HepG2 (cell line): ENCODE results near the gene ZNF415. TPM values are rescaled to one million over a fixed set of nuclear protein-coding genes. Genes with fewer than 3 reads are reported as not detected.

Source experiments
- ATAC-seq: fragments of 200-7000 bp; cut with Tn5 transposase; 3 replicates; pipeline ENCODE4 v1.9.1; 2020; ENCODE audit warnings: mild to moderate bottlenecking, moderate library complexity
- BruUV-seq: library from RNA; stranded (reverse); fragments of 400-500 nt; replicated peaks from 2 replicates; lab custom pipeline; 2021; lab: Mats Ljungman, UMichigan
- CTCF ChIA-PET: fragments of 300-600 bp; formaldehyde crosslinking; extraction: SDS; loops from one replicate; lab custom pipeline; 2021; ENCODE audit warnings: low total read pairs, inconsistent platforms, low intra/inter-chr PET ratio; lab: Yijun Ruan, JAX
- POLR2A ChIA-PET: fragments of 350-600 bp; sonication (Branson Sonifier 250); formaldehyde crosslinking; loops from one replicate; lab custom pipeline; 2020; ENCODE audit warnings: antibody characterized with exemption, inconsistent platforms; lab: Yijun Ruan, JAX
- DNase-seq: peaks from one replicate; pipeline ENCODE4 v3.0.0-alpha.2; 2015; ENCODE audit warnings: low spot score
- FAIRE-seq: peaks from 3 replicates; lab custom pipeline; 2011; peaks lifted over from hg19 to GRCh38; lab: Jason Lieb, UNC
- H2AFZ ChIP-seq: one replicate; pipeline ENCODE4 v1.6.1; 2011; ENCODE audit warnings: low read length, inconsistent platforms
- H3K27ac ChIP-seq: fragments of 300-600 bp; 3 replicates; pipeline ENCODE4 v1.8.0; 2011; ENCODE audit warnings: mixed run types, mild to moderate bottlenecking, mixed read lengths, low read length, inconsistent platforms; ENCODE audit not compliant: insufficient read depth; ENCODE audit errors: extremely low read length
- H3K27me3 ChIP-seq, 2 experiments: fragments of 200-600 bp in 1 of 2; 2 replicates in 1 of 2; 3 replicates in 1 of 2; pipeline versions ENCODE4 v1.6.0 to v1.8.0; 2011; ENCODE audit warnings: low read length in 2 of 2, mild to moderate bottlenecking in 2 of 2, moderate library complexity in 2 of 2, inconsistent platforms in 1 of 2; ENCODE audit not compliant: insufficient read depth in 2 of 2, control insufficient read depth in 1 of 2
- H3K36me3 ChIP-seq, 2 experiments: fragments of 200-600 bp in 1 of 2; replicated peaks in 1 of 2; 2 replicates in 1 of 2; 3 replicates in 1 of 2; pipeline versions ENCODE4 v1.5.1 to v1.8.0; 2011; ENCODE audit warnings: low read length in 2 of 2, inconsistent platforms in 1 of 2; ENCODE audit not compliant: insufficient read depth in 2 of 2, control insufficient read depth in 1 of 2
- H3K4me1 ChIP-seq: 2 replicates; pipeline ENCODE4 v1.5.1; 2012; ENCODE audit warnings: low read length, inconsistent platforms; ENCODE audit not compliant: insufficient read depth
- H3K4me2 ChIP-seq: 2 replicates; pipeline ENCODE4 v1.6.0; 2011; ENCODE audit warnings: low read depth, low read length, inconsistent platforms
- H3K4me3 ChIP-seq, 3 experiments: fragments of 200-600 bp in 1 of 3; sonication (generic), shearing (Covaris generic) in 1 of 3; replicated peaks in 1 of 3; 2 replicates each; pipeline ENCODE4 v1.5.1; 2011 to 2016; ENCODE audit warnings: low read length in 3 of 3, inconsistent platforms in 2 of 3, low read depth in 2 of 3, mild to moderate bottlenecking in 2 of 3, control low read depth in 1 of 3, mixed read lengths in 1 of 3; ENCODE audit not compliant: insufficient read depth in 1 of 3
- H3K79me2 ChIP-seq: one replicate; pipeline ENCODE4 v1.6.1; 2011; ENCODE audit warnings: low read length, inconsistent platforms; ENCODE audit not compliant: insufficient read depth
- H3K9ac ChIP-seq: 2 replicates; pipeline ENCODE4 v1.6.0; 2011; ENCODE audit warnings: mild to moderate bottlenecking, low read depth, low read length, inconsistent platforms; ENCODE audit not compliant: insufficient read depth
- H3K9me3 ChIP-seq: 2 replicates; pipeline ENCODE4 v1.5.1; 2012; ENCODE audit warnings: mild to moderate bottlenecking, low read length
- H4K20me1 ChIP-seq: 2 replicates; pipeline ENCODE4 v1.6.0; 2011; ENCODE audit warnings: inconsistent platforms, mild to moderate bottlenecking, low read length, moderate library complexity; ENCODE audit not compliant: insufficient read depth
- E2F2 ChIP-seq: sonication (generic); formaldehyde crosslinking; IDR thresholded peaks from 2 replicates; pipeline ENCODE4 v1.4.0; 2020; ENCODE audit warnings: missing genetic modification reagents, borderline replicate concordance
- KDM2A ChIP-seq: sonication (generic); formaldehyde crosslinking; IDR thresholded peaks from 2 replicates; pipeline ENCODE4 v1.4.0; 2020; ENCODE audit warnings: low read depth, missing genetic modification reagents, borderline replicate concordance
- NR2F1 ChIP-seq, 2 experiments: fragments of 450-650 bp in 1 of 2; formaldehyde crosslinking in 1 of 2; IDR thresholded peaks; 2 replicates each; pipeline versions ENCODE4 v1.5.0 to v1.6.1; 2016 to 2020; ENCODE audit warnings: mild to moderate bottlenecking in 1 of 2, missing compliant biosample characterization in 1 of 2, missing genetic modification reagents in 1 of 2, moderate library complexity in 1 of 2
- WGBS: methylation state at CpG from one replicate; pipeline ENCODE4 v1.1.6; 2017; ENCODE audit warnings: low lambda C conversion rate; 5-methylcytosine and 5-hydroxymethylcytosine counted together
- in situ Hi-C: cut with HindIII; loops from 2 replicates; pipeline ENCODE4 v1.10.0; 2017; ENCODE audit warnings: low pct_unique_long_range_greater_than_20kb; ENCODE audit not compliant: extremely low pct_ligation_motif_present
- intact Hi-C: fragments of 100-400 bp; cut with micrococcal nuclease; formaldehyde crosslinking; loops from one replicate; pipeline ENCODE4 v1.10.0; 2022; ENCODE audit not compliant: unreplicated experiment
- polyA plus RNA-seq, 8 experiments: library from polyadenylated mRNA; depleted of rRNA in 3 of 8; stranded (reverse) in 7 of 8; unstranded in 1 of 8; fragments of >200 nt; fragmentation: Illumina TruSeq in 4 of 8; extraction: Trizol in 4 of 8; gene quantifications; 2 replicates each; pipeline versions ENCODE4 v1.2.1 to v1.2.3, GENCODE V29; 2011 to 2016; ENCODE audit warnings: low read depth in 4 of 8, missing spikeins in 1 of 8, mixed read lengths in 1 of 8; ENCODE audit not compliant: insufficient read depth in 1 of 8
- total RNA-seq, 5 experiments: library from RNA; depleted of rRNA; stranded (reverse); fragments of >200 nt; fragmentation: Illumina TruSeq; extraction: Trizol; gene quantifications; 2 replicates each; pipeline ENCODE4 v1.2.3, GENCODE V29; 2016; ENCODE audit warnings: low read depth in 1 of 5

The ZNF415 gene
- total and polyA plus RNA-seq, 2 of the 13 experiments (the other 11 are each of a cell fraction or from before 2014, with no cell fraction given), result 0.15 to 0.17 TPM

DNA sequence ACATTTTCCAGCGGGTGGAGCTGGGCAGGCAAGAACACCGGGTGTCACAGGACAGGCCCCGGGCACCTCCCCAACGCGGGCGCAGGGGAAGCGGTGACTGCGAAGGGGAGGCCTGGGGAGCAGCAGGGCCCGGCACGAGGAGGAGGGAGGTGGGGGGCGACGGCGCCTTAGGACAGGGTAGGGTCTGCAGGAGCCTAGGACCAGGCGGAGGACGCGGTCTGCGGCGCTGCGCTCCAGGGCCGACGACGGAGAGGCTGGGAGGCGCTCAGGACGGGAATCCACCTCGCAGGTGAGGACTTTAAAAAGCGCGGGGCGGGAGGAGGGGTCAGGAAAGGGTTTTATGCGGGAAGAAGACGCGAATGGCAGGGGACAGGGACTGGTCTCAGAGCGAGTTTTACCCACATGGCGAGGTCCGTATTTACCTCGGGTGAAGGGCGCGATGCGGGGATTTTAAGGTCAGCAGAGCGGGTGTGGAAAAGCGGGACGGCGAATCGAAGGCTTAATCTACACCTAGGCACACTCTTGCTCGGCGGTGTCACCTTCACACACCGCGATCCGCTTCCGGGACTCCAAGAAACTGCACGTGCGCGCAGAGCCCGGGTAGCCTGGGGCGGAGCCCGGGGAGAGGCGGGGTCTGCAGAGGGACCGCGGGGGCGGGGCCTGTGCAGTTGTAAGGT lies 74.7 kb downstream of the ZNF415 start:
- H3K9ac ChIP-seq, result no peak overlapping the region
- TF ChIP-seq KDM2A (CRISPR knock-in tag) (no peak), E2F2 (no peak), NR2F1 (CRISPR knock-in tag; IDR thresholded peaks at IDR 0.05) (no peak)
- TF ChIP-seq, all 625 proteins: peak for 0

More for the DNA sequence above, 74.7 kb downstream of the ZNF415 start:
- Histone ChIP-seq H3K9me3 (peaks cover 73% of the 10 kb centered on the region), H3K4me1 (no peaks in the 10 kb centered on the region), H3K27ac (no peak overlapping the region), H2AFZ (no peak overlapping the region), H3K4me2 (no peak overlapping the region), H3K27me3 (no peaks in the 10 kb centered on the region), H4K20me1 (no peaks in the 10 kb centered on the region), H3K4me3 (no peak overlapping the region), H3K79me2 (no peaks in the 10 kb centered on the region), H3K36me3 (no peaks in the 10 kb centered on the region)
- CTCF ChIA-PET, result no interaction called here
- POLR2A ChIA-PET, result no interaction called here
- 80% methylated on average over 59 of the region's 59 CpGs for WGBS
- intact Hi-C loops (no loop called here), in situ Hi-C loops (no loop called here)
- no TSS peak for BruUV-seq
- ATAC-seq (no peak), DNase-seq (no peak), FAIRE-seq (no peak)

Other genes with a start within 250 kb of the ZNF415 start
- 0.49 and 1.3 TPM in 2 replicates for gene ZNF320, start 235.3 kb downstream of the ZNF415 start, total RNA-seq (2016; rRNA removed; fragmentation: Illumina TruSeq; extraction: Trizol)
- gene ZNF320, start 235.3 kb downstream of the ZNF415 start, polyA plus RNA-seq (2011; rRNA removed), result 0.05 TPM in 1 of 2 replicates, not detected in the other
- 7.6 and 10.4 TPM in 2 replicates for gene ZNF888, start 209.5 kb downstream of the ZNF415 start, total RNA-seq (2016; rRNA removed; fragmentation: Illumina TruSeq; extraction: Trizol)
- 1.7 TPM in 2 replicates for gene ZNF888, start 209.5 kb downstream of the ZNF415 start, polyA plus RNA-seq (2011; rRNA removed)
- gene ZNF816, start 170.0 kb downstream of the ZNF415 start, total RNA-seq (2016; rRNA removed; fragmentation: Illumina TruSeq; extraction: Trizol), result 14.1 and 23.1 TPM in 2 replicates
- 5.2 and 6.5 TPM in 2 replicates for gene ZNF816, start 170.0 kb downstream of the ZNF415 start, polyA plus RNA-seq (2011; rRNA removed)
- not detected in 2 replicates for gene ERVV-1, start 119.0 kb downstream of the ZNF415 start, total RNA-seq (2016; rRNA removed; fragmentation: Illumina TruSeq; extraction: Trizol)
- gene ERVV-1, start 119.0 kb downstream of the ZNF415 start, polyA plus RNA-seq (2011; rRNA removed), result not detected in 2 replicates
- gene ERVV-2, start 88.2 kb downstream of the ZNF415 start, total RNA-seq (2016; rRNA removed; fragmentation: Illumina TruSeq; extraction: Trizol), result not detected in 2 replicates
- 0.03 TPM in 1 of 2 replicates, not detected in the other for gene ERVV-2, start 88.2 kb downstream of the ZNF415 start, polyA plus RNA-seq (2011; rRNA removed)
- 12.1 and 14.5 TPM in 2 replicates for gene ZNF160, start 29.5 kb downstream of the ZNF415 start, total RNA-seq (2016; rRNA removed; fragmentation: Illumina TruSeq; extraction: Trizol)
- 8.1 and 8.4 TPM in 2 replicates for gene ZNF160, start 29.5 kb downstream of the ZNF415 start, polyA plus RNA-seq (2011; rRNA removed)
- gene ZNF347, start 26.1 kb upstream of the ZNF415 start, total RNA-seq (2016; rRNA removed; fragmentation: Illumina TruSeq; extraction: Trizol), result 5.3 and 6.2 TPM in 2 replicates
- gene ZNF347, start 26.1 kb upstream of the ZNF415 start, polyA plus RNA-seq (2011; rRNA removed), result 1.1 TPM in 2 replicates
- gene ZNF665, start 60.4 kb upstream of the ZNF415 start, total RNA-seq (2016; rRNA removed; fragmentation: Illumina TruSeq; extraction: Trizol), result 0.32 and 0.49 TPM in 2 replicates
- gene ZNF665, start 60.4 kb upstream of the ZNF415 start, polyA plus RNA-seq (2011; rRNA removed), result 0.30 and 0.45 TPM in 2 replicates
- not detected in 2 replicates for gene ZNF677, start 122.0 kb upstream of the ZNF415 start, total RNA-seq (2016; rRNA removed; fragmentation: Illumina TruSeq; extraction: Trizol)
- not detected in 2 replicates for gene ZNF677, start 122.0 kb upstream of the ZNF415 start, polyA plus RNA-seq (2011; rRNA removed)
- not detected in 2 replicates for gene VN1R2, start 125.4 kb upstream of the ZNF415 start, total RNA-seq (2016; rRNA removed; fragmentation: Illumina TruSeq; extraction: Trizol)
- not detected in 2 replicates for gene VN1R2, start 125.4 kb upstream of the ZNF415 start, polyA plus RNA-seq (2011; rRNA removed)
- not detected in 2 replicates for gene VN1R4, start 134.8 kb upstream of the ZNF415 start, total RNA-seq (2016; rRNA removed; fragmentation: Illumina TruSeq; extraction: Trizol)
- gene VN1R4, start 134.8 kb upstream of the ZNF415 start, polyA plus RNA-seq (2011; rRNA removed), result not detected in 2 replicates
- gene ZNF845, start 200.8 kb upstream of the ZNF415 start, total RNA-seq (2016; rRNA removed; fragmentation: Illumina TruSeq; extraction: Trizol), result 9.6 and 15.1 TPM in 2 replicates
- gene ZNF845, start 200.8 kb upstream of the ZNF415 start, polyA plus RNA-seq (2011; rRNA removed), result 1.7 and 1.9 TPM in 2 replicates
- 8.7 and 9.9 TPM in 2 replicates for gene ZNF525, start 232.8 kb upstream of the ZNF415 start, total RNA-seq (2016; rRNA removed; fragmentation: Illumina TruSeq; extraction: Trizol)
- gene ZNF525, start 232.8 kb upstream of the ZNF415 start, polyA plus RNA-seq (2011; rRNA removed), result 2.8 and 3.4 TPM in 2 replicates